KMS-11 (cell line): ENCODE measurements around the gene POLR2L.

Experiments used
- H2AFZ ChIP-seq: fragments of 200-600 bp; sonication (generic); 2 replicates; pipeline ENCODE4 v1.6.1; 2016; ENCODE audit warnings: antibody characterized with exemption, mixed run types, low read depth
- H3K27ac ChIP-seq: fragments of 200-600 bp; sonication (generic); 2 replicates; pipeline ENCODE4 v1.6.1; 2016; ENCODE audit warnings: mild to moderate bottlenecking, mixed run types
- H3K27me3 ChIP-seq: fragments of 200-600 bp; sonication (generic); 2 replicates; pipeline ENCODE4 v1.6.1; 2017; ENCODE audit warnings: mild to moderate bottlenecking, low read depth, mixed run types, moderate library complexity; ENCODE audit not compliant: insufficient read depth
- H3K36me3 ChIP-seq: fragments of 200-600 bp; sonication (generic); 2 replicates; pipeline ENCODE4 v1.6.1; 2017; ENCODE audit warnings: mild to moderate bottlenecking, mixed run types; ENCODE audit not compliant: insufficient read depth
- H3K4me1 ChIP-seq: fragments of 200-600 bp; sonication (generic); 2 replicates; pipeline ENCODE4 v1.6.1; 2016; ENCODE audit warnings: mild to moderate bottlenecking, low read depth, mixed run types; ENCODE audit not compliant: poor library complexity, severe bottlenecking
- H3K4me2 ChIP-seq: fragments of 200-600 bp; sonication (generic); 2 replicates; pipeline ENCODE4 v1.7.0; 2016; ENCODE audit warnings: mild to moderate bottlenecking, mixed run types
- H3K4me3 ChIP-seq: fragments of 200-600 bp; sonication (generic); IDR thresholded peaks from 2 replicates; pipeline ENCODE4 v1.6.1; 2017; ENCODE audit warnings: low read depth, low read length, mixed read lengths; ENCODE audit not compliant: insufficient read depth
- H3K79me2 ChIP-seq: fragments of 200-600 bp; sonication (generic); 2 replicates; pipeline ENCODE4 v1.6.1; 2016; ENCODE audit warnings: low read depth, mixed run types; ENCODE audit not compliant: insufficient read depth
- H3K9ac ChIP-seq: fragments of 200-600 bp; sonication (generic); 2 replicates; pipeline ENCODE4 v1.6.1; 2016; ENCODE audit warnings: mild to moderate bottlenecking, mixed run types
- H4K20me1 ChIP-seq: fragments of 200-600 bp; sonication (generic); 2 replicates; pipeline ENCODE4 v1.6.1; 2016; ENCODE audit warnings: mild to moderate bottlenecking, mixed run types; ENCODE audit not compliant: insufficient read depth
- TF ChIP-seq, protein P1 (sequence below): fragments of 200-600 bp; sonication (generic); conservative IDR thresholded peaks from 2 replicates; pipeline ENCODE4 v1.6.1; 2017; ENCODE audit warnings: low read depth, mild to moderate bottlenecking, antibody characterized with exemption, low read length, moderate library complexity, mixed read lengths

The POLR2L gene

DNA sequence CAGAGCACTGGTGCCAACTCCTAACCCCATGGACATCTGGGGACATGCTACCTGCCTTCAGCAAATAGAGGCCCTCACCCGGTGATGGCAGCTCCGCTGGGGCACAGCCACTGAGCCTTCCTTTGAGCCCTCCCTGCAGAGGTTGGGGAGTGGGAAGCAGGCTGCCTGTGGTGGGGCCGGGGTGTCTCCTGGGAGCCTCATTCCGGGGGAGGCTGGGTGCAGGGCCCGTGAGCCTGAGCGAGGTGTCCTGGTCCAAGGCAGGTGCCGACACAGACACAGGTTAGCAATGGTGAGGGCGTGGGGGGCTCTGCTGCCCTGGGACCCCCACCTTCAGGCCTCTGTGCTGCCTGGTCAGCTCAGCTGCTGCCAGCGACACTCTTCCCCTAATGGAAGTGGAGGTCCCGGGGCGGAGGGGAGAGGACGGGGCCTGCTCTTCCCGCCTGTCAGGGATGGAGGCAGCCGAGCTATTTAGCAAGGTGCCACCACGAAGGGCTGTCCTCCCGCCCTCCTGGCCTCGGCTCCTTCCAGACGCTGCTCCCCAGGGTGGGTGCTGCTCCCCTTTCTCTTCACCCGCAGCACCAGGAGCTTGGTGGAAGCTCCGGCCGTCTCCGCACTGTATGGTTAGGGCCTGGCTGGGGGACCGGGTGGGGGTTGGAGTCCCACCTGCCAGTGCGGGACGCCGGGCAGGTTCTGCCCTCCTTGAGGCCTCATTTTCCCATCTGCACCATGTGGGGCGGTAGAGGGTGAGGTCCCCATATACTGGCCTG is 11.5 kb upstream of the POLR2L start:
- Histone ChIP-seq H3K4me2 (no peak overlapping the region), H3K4me1 (peaks cover 5% of the 10 kb centered on the region), H2AFZ (no peak overlapping the region), H3K27ac (no peak overlapping the region), H3K4me3 (no peak overlapping the region), H4K20me1 (no peaks in the 10 kb centered on the region), H3K79me2 (no peaks in the 10 kb centered on the region), H3K9ac (no peak overlapping the region), H3K36me3 (no peaks in the 10 kb centered on the region), H3K27me3 (peaks cover 19% of the 10 kb centered on the region; the same call in 1 of the 2 replicates)
- TF ChIP-seq, protein P1, sequence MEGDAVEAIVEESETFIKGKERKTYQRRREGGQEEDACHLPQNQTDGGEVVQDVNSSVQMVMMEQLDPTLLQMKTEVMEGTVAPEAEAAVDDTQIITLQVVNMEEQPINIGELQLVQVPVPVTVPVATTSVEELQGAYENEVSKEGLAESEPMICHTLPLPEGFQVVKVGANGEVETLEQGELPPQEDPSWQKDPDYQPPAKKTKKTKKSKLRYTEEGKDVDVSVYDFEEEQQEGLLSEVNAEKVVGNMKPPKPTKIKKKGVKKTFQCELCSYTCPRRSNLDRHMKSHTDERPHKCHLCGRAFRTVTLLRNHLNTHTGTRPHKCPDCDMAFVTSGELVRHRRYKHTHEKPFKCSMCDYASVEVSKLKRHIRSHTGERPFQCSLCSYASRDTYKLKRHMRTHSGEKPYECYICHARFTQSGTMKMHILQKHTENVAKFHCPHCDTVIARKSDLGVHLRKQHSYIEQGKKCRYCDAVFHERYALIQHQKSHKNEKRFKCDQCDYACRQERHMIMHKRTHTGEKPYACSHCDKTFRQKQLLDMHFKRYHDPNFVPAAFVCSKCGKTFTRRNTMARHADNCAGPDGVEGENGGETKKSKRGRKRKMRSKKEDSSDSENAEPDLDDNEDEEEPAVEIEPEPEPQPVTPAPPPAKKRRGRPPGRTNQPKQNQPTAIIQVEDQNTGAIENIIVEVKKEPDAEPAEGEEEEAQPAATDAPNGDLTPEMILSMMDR: no peak

DNA sequence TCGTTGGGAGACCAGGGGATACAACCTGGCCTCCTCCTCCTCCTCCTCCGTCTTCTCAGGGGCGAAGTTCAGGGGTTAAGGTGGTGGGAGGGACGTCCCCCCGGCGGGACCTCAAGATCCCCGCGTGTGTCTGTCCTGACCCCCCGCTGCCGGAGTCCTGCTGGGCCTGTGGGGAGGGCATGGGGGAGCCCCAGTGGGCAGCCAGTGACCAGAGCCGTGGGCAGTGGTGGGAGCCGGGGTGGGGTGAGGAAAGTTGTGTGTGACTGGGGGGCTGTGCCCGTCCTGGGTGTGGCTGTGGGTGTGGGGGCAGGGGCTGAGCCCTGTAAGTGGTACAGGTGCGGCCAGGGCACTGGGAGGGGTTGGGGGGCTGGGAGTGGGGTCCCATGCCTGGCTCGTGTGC is 10.4 kb upstream of the POLR2L start:
- Histone ChIP-seq H3K9ac (no peak overlapping the region), H3K27ac (no peak overlapping the region), H3K4me2 (no peak overlapping the region)

DNA sequence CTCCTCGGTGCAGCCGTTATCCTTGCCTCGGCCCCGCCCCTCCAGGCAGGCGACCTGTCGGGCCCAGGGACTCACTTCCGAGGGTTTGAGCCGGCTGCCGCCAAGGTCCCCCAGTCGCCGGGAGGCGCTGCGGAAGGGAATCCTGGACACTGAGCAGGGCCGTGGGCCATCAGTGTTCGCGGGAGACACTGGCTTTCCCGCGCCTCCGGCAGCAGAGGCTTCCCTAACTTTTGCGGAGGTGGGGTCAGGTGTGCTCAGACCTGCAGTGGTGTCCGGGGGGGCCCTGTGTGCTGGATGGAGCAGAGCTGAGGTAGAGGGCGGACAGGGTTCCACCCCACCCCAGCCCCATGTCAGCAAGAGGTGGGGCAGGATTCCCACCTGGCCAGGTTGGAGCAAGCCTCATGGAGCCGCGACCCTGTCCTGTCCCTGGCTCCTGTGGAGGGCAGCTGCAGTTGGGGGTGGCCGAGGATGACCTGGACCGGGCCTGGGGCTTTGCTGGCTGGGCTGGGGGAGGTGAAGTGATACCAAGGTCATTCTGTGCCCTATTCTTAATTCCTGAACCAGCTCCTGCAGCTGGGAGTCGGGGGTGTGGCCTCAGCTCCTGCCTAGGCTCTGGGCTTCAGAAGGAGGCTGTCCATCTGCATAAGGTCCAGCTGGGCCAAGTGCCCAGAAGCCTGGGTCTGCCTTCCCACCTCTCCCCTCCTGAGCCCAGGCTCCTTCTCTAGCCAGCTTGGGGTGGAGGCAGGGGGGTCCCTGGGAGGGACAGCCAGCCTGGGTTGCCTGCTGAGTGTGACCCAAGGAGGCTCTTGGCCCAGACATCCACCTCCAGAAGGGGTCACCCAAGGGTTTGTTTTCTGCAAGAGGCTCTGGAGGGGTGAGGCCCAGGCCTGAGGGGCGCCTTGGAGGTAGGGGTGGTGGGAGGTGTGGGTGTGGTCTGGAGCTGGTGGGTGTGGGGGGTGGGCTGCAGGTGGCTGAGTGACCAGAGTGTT is 8.7 kb upstream of the POLR2L start:
- Histone ChIP-seq H3K79me2 (no peaks in the 10 kb centered on the region), H3K4me3 (no peak overlapping the region), H2AFZ (no peak overlapping the region), H3K9ac (no peak overlapping the region), H3K36me3 (no peaks in the 10 kb centered on the region), H3K4me2 (no peak overlapping the region), H3K4me1 (peaks cover 13% of the 10 kb centered on the region), H3K27me3 (peaks cover 22% of the 10 kb centered on the region; the same call in 1 of the 2 replicates), H4K20me1 (no peaks in the 10 kb centered on the region), H3K27ac (no peak overlapping the region)
- TF ChIP-seq, protein P1: 0 out of 2 replicates have a peak, but pooled peaks have one; percentile 23

More for the DNA sequence above, 10.4 kb upstream of the POLR2L start:
- H3K36me3 ChIP-seq: no peaks in the 10 kb centered on the region
- H2AFZ ChIP-seq: no peak overlapping the region
- TF ChIP-seq, protein P1: no peak
- H3K79me2 ChIP-seq: no peaks in the 10 kb centered on the region
- H3K27me3 ChIP-seq: peaks cover 24% of the 10 kb centered on the region; the same call in 1 of the 2 replicates
- no peaks in the 10 kb centered on the region for H4K20me1 ChIP-seq
- H3K4me3 ChIP-seq: no peak overlapping the region
- peaks cover 13% of the 10 kb centered on the region for H3K4me1 ChIP-seq

DNA sequence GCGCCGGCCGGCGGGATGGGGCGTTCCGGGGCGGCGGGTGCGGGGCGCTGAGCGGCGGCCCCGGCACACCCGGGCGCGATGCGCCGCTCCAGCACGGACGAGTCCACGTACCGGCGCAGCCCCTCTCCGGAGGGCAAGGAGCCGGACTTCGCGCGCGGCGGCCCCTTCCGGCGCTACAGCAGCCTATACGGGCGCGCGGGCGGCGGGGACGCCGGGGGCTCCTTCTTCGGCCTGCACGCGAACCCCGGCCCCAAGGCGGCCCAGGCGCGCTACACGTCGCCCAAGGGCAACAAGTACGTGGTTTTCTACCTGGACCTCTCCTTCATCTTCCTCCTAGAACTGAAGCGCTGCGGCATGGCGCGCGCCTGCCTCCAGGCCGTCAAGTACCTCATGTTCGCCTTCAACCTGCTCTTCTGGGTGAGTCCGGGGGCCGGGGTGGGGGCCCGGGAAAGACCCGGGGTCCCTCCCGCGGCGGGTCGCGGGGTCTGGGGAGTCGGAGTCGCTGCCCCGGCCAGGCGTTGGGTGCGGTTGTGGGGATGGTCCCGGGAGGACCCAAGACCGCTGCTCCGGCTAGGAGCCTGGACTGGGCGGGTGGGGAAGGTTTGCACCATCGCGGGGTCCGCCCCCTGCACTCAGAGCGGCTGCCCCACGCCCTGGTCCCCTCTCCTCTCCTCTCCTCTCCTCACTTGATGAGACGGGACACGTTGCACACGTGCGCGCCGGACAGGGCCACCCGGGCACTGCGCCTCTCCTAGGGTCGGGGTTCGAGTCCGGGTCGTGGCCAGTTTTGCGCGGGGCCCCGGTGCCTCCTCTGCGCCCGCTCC is 7.8 kb upstream of the POLR2L start:
- Histone ChIP-seq H3K4me2 (no peak overlapping the region), H4K20me1 (no peaks in the 10 kb centered on the region), H3K27me3 (peaks cover 26% of the 10 kb centered on the region; the same call in 1 of the 2 replicates), H2AFZ (no peak overlapping the region), H3K4me1 (peaks cover 13% of the 10 kb centered on the region), H3K36me3 (no peaks in the 10 kb centered on the region), H3K4me3 (no peak overlapping the region), H3K27ac (no peak overlapping the region), H3K79me2 (no peaks in the 10 kb centered on the region), H3K9ac (no peak overlapping the region)
- TF ChIP-seq, protein P1: no peak
